Spleen (tissue), 11 donors: ENCODE data around the gene PRSS12. TPM values are rescaled to one million over a fixed set of nuclear protein-coding genes. Genes with fewer than 3 reads are reported as not detected.

Source experiments
- DNase-seq: peaks from one replicate; pipeline ENCODE4 v3.0.0-alpha.2; 2020
- H3K27ac ChIP-seq, 8 donors: fragments of 200-600 bp; sonication (generic) in 7 of 8; 1 replicate in 4 of 8; 2 replicates in 4 of 8; pipeline versions ENCODE4 v1.5.0 to v1.8.0; 2016 to 2021; ENCODE audit warnings: inconsistent platforms in 4 of 8, mild to moderate bottlenecking in 4 of 8, moderate library complexity in 1 of 8
- H3K27me3 ChIP-seq, 7 donors: fragments of 200-600 bp; sonication (generic) in 6 of 7; replicated peaks in 1 of 7; 1 replicate in 4 of 7; 2 replicates in 3 of 7; pipeline versions ENCODE4 v1.5.0 to v1.8.0; 2016 to 2021; ENCODE audit warnings: inconsistent platforms in 3 of 7, mild to moderate bottlenecking in 1 of 7
- H3K36me3 ChIP-seq, 6 donors: fragments of 200-600 bp; sonication (generic) in 5 of 6; 1 replicate in 4 of 6; 2 replicates in 2 of 6; pipeline versions ENCODE4 v1.5.0 to v1.8.0; 2016 to 2021; ENCODE audit warnings: inconsistent platforms in 2 of 6
- H3K4me1 ChIP-seq, 6 donors: fragments of 200-600 bp; sonication (generic) in 5 of 6; 1 replicate in 3 of 6; 2 replicates in 3 of 6; pipeline versions ENCODE4 v1.5.0 to v1.8.0; 2016 to 2021; ENCODE audit warnings: inconsistent platforms in 3 of 6
- H3K4me3 ChIP-seq, 8 donors: fragments of 200-600 bp; sonication (generic) in 7 of 8; 1 replicate in 4 of 8; 2 replicates in 4 of 8; pipeline versions ENCODE4 v1.5.0 to v1.8.0; 2016 to 2021; ENCODE audit warnings: inconsistent platforms in 4 of 8, mild to moderate bottlenecking in 4 of 8, moderate library complexity in 2 of 8
- H3K9me3 ChIP-seq, 8 donors: fragments of 200-600 bp; sonication (generic) in 7 of 8; 1 replicate in 4 of 8; 2 replicates in 4 of 8; pipeline versions ENCODE4 v1.5.0 to v1.8.0; 2016 to 2021; ENCODE audit warnings: inconsistent platforms in 4 of 8
- CTCF ChIP-seq, 11 experiments: fragments of 200-600 bp in 7 of 11; fragments of 450-650 bp in 4 of 11; sonication (generic) in 4 of 11; IDR thresholded peaks in 8 of 11; conservative IDR thresholded peaks in 3 of 11; 1 replicate in 7 of 11; 2 replicates in 4 of 11; pipeline versions ENCODE4 v1.4.0 to v1.8.0; 2016 to 2021; ENCODE audit warnings: antibody characterized with exemption in 11 of 11, inconsistent platforms in 4 of 11, mild to moderate bottlenecking in 1 of 11
- POLR2A ChIP-seq, 3 donors: fragments of 450-650 bp; IDR thresholded peaks; one replicate each; pipeline ENCODE4 v1.5.1; 2017; ENCODE audit warnings: antibody characterized with exemption in 3 of 3, mild to moderate bottlenecking in 1 of 3
- POLR2AphosphoS5 ChIP-seq, 3 donors: sonication (generic); formaldehyde crosslinking; IDR thresholded peaks; one replicate each; pipeline ENCODE4 v1.5.1; 2017; ENCODE audit warnings: antibody characterized with exemption in 3 of 3
- WGBS, 5 donors: extraction: QIAGEN DNeasy Blood & Tissue Kit in 3 of 5; methylation state at CpG; one replicate each; pipeline versions ENCODE4 v1.1.5 to v1.1.7; 2013 to 2018; 5-methylcytosine and 5-hydroxymethylcytosine counted together
- intact Hi-C: fragments of 100-400 bp; cut with DNase I; formaldehyde crosslinking; loops from one replicate; pipeline ENCODE4 v1.15.0; 2023; ENCODE audit warnings: low total_unique reads
- polyA plus RNA-seq, 3 donors: library from polyadenylated mRNA; stranded (reverse); fragments of 200-250 nt; gene quantifications; one replicate each; pipeline ENCODE4 v1.2.1, GENCODE V29; 2013
- total RNA-seq, 7 donors: library from RNA; depleted of rRNA in 3 of 7; stranded (reverse); fragments of >200 nt in 3 of 7; fragmentation: NEBNext Ultra II Directional in 4 of 7; extraction: Animal tissue kit (Norgen Biotek cat#: 25700) in 4 of 7; gene quantifications; one replicate each; pipeline versions ENCODE4 v1.1.0 to v1.2.1, GENCODE V29; 2016 to 2021
- donor health status: healthy with polysubstance abuse.
- donor health status: DM: no; HTN: no; CAD: no; lungs with moderate emphysema.
- donor health status: DM: no; HTN: no; CAD: no.
- donor health status: Bipolar disorder and iron deficiency.
- donor health status: healthy.
- donor health status: DM: no; HTN: no; CAD: no.
- donor health status: DM: yes; HTN: yes; CAD: no.

PRSS12 gene
- total and polyA plus RNA-seq, 10 donors, result 0.03 to 0.44 (median 0.10) TPM; not detected in 5

GRCh38 chr4:118346495-118346894, 6.3 kb downstream of the PRSS12 start:
- H3K27me3 ChIP-seq, result peaks cover 0 to 49% (median 9%) of the 10 kb centered on the region in 7 donors
- intact Hi-C loops, result no loop called here
- TF ChIP-seq POLR2A (IDR thresholded peaks at IDR 0.05) (no peak), POLR2AphosphoS5 (IDR thresholded peaks at IDR 0.05) (no peak), CTCF (IDR thresholded peaks at IDR 0.05 in 8 of 11, conservative IDR thresholded peaks at IDR 0.05 in 3 of 11) (no peak)
- no peaks in the 10 kb centered on the region for H3K9me3 ChIP-seq
- H3K4me3 ChIP-seq, result no peak overlapping the region
- no peaks in the 10 kb centered on the region for H3K4me1 ChIP-seq
- H3K27ac ChIP-seq, result no peak overlapping the region
- no peak for DNase-seq
- WGBS, 5 donors, result 71 to 89% (median 86%) methylated on average over 4 of the region's 4 CpGs
- no peaks in the 10 kb centered on the region for H3K36me3 ChIP-seq

- DNase-seq, result no peak
- H3K4me3 ChIP-seq, result no peak overlapping the region
- H3K27me3 ChIP-seq, result peaks cover 0 to 44% (median 4%) of the 10 kb centered on the region in 7 donors
- no peaks in the 10 kb centered on the region for H3K36me3 ChIP-seq
- no peaks in the 10 kb centered on the region for H3K4me1 ChIP-seq
- 55 to 87% (median 74%) methylated on average over 1 of the region's 1 CpG for WGBS, 5 donors
- TF ChIP-seq CTCF (IDR thresholded peaks at IDR 0.05 in 8 of 11, conservative IDR thresholded peaks at IDR 0.05 in 3 of 11), result no peak
- no peak for TF ChIP-seq POLR2A (IDR thresholded peaks at IDR 0.05)
- intact Hi-C loops, result no loop called here
- no peak overlapping the region for H3K27ac ChIP-seq
- H3K9me3 ChIP-seq, result no peaks in the 10 kb centered on the region
Observed at GRCh38 chr4:118345813-118346212, 7.0 kb downstream of the PRSS12 start.

GRCh38 chr4:118344801-118345200, 8.0 kb downstream of the PRSS12 start:
- intact Hi-C loops, result no loop called here
- Histone ChIP-seq H3K27ac (no peak overlapping the region), H3K36me3 (no peaks in the 10 kb centered on the region), H3K9me3 (no peaks in the 10 kb centered on the region), H3K4me3 (no peak overlapping the region), H3K4me1 (no peaks in the 10 kb centered on the region), H3K27me3 (peaks cover 0 to 34% (median 4%) of the 10 kb centered on the region in 7 donors)
- no peak for TF ChIP-seq POLR2AphosphoS5 (IDR thresholded peaks at IDR 0.05)
- no peak for TF ChIP-seq POLR2A (IDR thresholded peaks at IDR 0.05)
- no peak for TF ChIP-seq CTCF (IDR thresholded peaks at IDR 0.05 in 8 of 11, conservative IDR thresholded peaks at IDR 0.05 in 3 of 11)
- DNase-seq, result no peak

- intact Hi-C loops, result no loop called here
- TF ChIP-seq CTCF (IDR thresholded peaks at IDR 0.05 in 8 of 11, conservative IDR thresholded peaks at IDR 0.05 in 3 of 11), result no peak
- TF ChIP-seq POLR2A (IDR thresholded peaks at IDR 0.05), result no peak
- no peak for TF ChIP-seq POLR2AphosphoS5 (IDR thresholded peaks at IDR 0.05)
Observed at GRCh38 chr4:118343501-118343900, 9.3 kb downstream of the PRSS12 start.

More at GRCh38 chr4:118343501-118343900, 9.3 kb downstream of the PRSS12 start:
- no peak for DNase-seq
- Histone ChIP-seq H3K4me1 (no peaks in the 10 kb centered on the region), H3K36me3 (no peaks in the 10 kb centered on the region), H3K27me3 (peaks cover 0 to 22% (median 0%) of the 10 kb centered on the region in 7 donors), H3K4me3 (no peak overlapping the region), H3K9me3 (no peaks in the 10 kb centered on the region), H3K27ac (no peak overlapping the region)
- 90 to 98% (median 93%) methylated on average over 3 of the region's 3 CpGs for WGBS, 5 donors
